Right cardiac atrium (tissue), 5 donors: ENCODE data around the gene NCDN. TPM values are rescaled to one million over a fixed set of nuclear protein-coding genes. Genes with fewer than 3 reads are reported as not detected.

Experiments used
- ATAC-seq, 2 donors: fragments of 200-7000 bp; cut with Tn5 transposase; one replicate each; pipeline versions ENCODE4 v1.8.0 to v1.9.1; 2020; ENCODE audit warnings: moderate library complexity in 2 of 2, mild to moderate bottlenecking in 1 of 2
- DNase-seq, 3 donors: peaks; one replicate each; pipeline ENCODE4 v3.0.0-alpha.2; 2020
- H3K27ac ChIP-seq: one replicate; pipeline ENCODE4 v1.5.1; 2013; ENCODE audit warnings: mild to moderate bottlenecking, low read length, control low read depth, moderate library complexity
- H3K27me3 ChIP-seq: one replicate; pipeline ENCODE4 v1.6.1; 2013; ENCODE audit not compliant: control insufficient read depth, insufficient read depth
- H3K4me1 ChIP-seq: one replicate; pipeline ENCODE4 v1.6.1; 2013; ENCODE audit warnings: low read length; ENCODE audit not compliant: control insufficient read depth, insufficient read depth
- H3K4me3 ChIP-seq: one replicate; pipeline ENCODE4 v1.5.1; 2013; ENCODE audit warnings: low read length, control low read depth
- H3K9me3 ChIP-seq: one replicate; pipeline ENCODE4 v1.6.1; 2013; ENCODE audit warnings: low read length; ENCODE audit not compliant: control insufficient read depth
- WGBS: extraction: QIAGEN DNeasy Blood & Tissue Kit; methylation state at CpG from one replicate; pipeline ENCODE4 v1.1.7; 2013; 5-methylcytosine and 5-hydroxymethylcytosine counted together
- intact Hi-C, 4 donors: fragments of 100-400 bp; cut with DNase I; formaldehyde crosslinking; loops; one replicate each; pipeline versions ENCODE4 v1.11.0 to v1.14.0; 2022 to 2023
- polyA plus RNA-seq: library from polyadenylated mRNA; stranded (reverse); fragments of 200-250 nt; gene quantifications from one replicate; pipeline ENCODE4 v1.2.3, GENCODE V29; 2013
- total RNA-seq, 4 donors: library from RNA; stranded (reverse); fragmentation: NEBNext Ultra II Directional; extraction: Animal tissue kit (Norgen Biotek cat#: 25700); gene quantifications; one replicate each; pipeline ENCODE4 v1.2.1, GENCODE V29; 2021
- donor health status: healthy with polysubstance abuse.
- donor health status: DM: no; HTN: yes; CAD: no.
- donor health status: DM: no; HTN: no; CAD: no.
- donor health status: DM: no; HTN: yes; CAD: no; lungs with severe emphysema.
- donor health status: DM: yes; HTN: yes; CAD: no.

Gene NCDN
- total and polyA plus RNA-seq, 5 donors, result 21.2 to 41.6 (median 32.3) TPM

- DNase-seq (no peak), ATAC-seq (no peak)
- no peak overlapping the region for H3K27ac ChIP-seq
- H3K4me3 ChIP-seq, result no peak overlapping the region
- WGBS, result 86% methylated on average over 4 of the region's 4 CpGs
- no peaks in the 10 kb centered on the region for H3K4me1 ChIP-seq
- no peaks in the 10 kb centered on the region for H3K9me3 ChIP-seq
- H3K27me3 ChIP-seq, result no peaks in the 10 kb centered on the region
- intact Hi-C loops, result no loop called here
These were observed 48.2 kb downstream of the NCDN start for GRCh38 chr1:35605867-35606182.

- intact Hi-C loops, result no loop called here
These were observed 54.1 kb downstream of the NCDN start for GRCh38 chr1:35611655-35612054.

GRCh38 chr1:35615440-35615839, 57.8 kb downstream of the NCDN start:
- 59% methylated on average over 8 of the region's 8 CpGs for WGBS
- no peak for DNase-seq
- no peak overlapping the region for H3K27ac ChIP-seq
- ATAC-seq, result no peak
- H3K4me1 ChIP-seq, result no peaks in the 10 kb centered on the region
- no peak overlapping the region for H3K4me3 ChIP-seq
- H3K27me3 ChIP-seq, result no peaks in the 10 kb centered on the region
- no peaks in the 10 kb centered on the region for H3K9me3 ChIP-seq
- intact Hi-C loops, result no loop called here

More at GRCh38 chr1:35611655-35612054, 54.1 kb downstream of the NCDN start:
- 98% methylated on average over 7 of the region's 7 CpGs for WGBS
- Histone ChIP-seq H3K4me3 (no peak overlapping the region), H3K27ac (no peak overlapping the region), H3K9me3 (no peaks in the 10 kb centered on the region), H3K27me3 (no peaks in the 10 kb centered on the region), H3K4me1 (no peaks in the 10 kb centered on the region)
- ATAC-seq (no peak), DNase-seq (no peak)

Other genes with a start within 250 kb of the NCDN start
- 10 to 100 TPM; 53.5 to 67.0 (median 60.0) TPM for gene KIAA0319L, start 396 bp upstream of the NCDN start, total RNA-seq
- 31.8 TPM for gene KIAA0319L, start 396 bp upstream of the NCDN start, polyA plus RNA-seq
- gene TFAP2E, start 15.5 kb downstream of the NCDN start, total RNA-seq, result under 1 TPM; 0.17 to 0.31 (median 0.27) TPM
- gene TFAP2E, start 15.5 kb downstream of the NCDN start, polyA plus RNA-seq, result 0.34 TPM
- gene PSMB2, start 83.7 kb downstream of the NCDN start, total RNA-seq, result 10 to 100 TPM; 32.0 to 37.3 (median 35.7) TPM
- gene PSMB2, start 83.7 kb downstream of the NCDN start, polyA plus RNA-seq, result 36.8 TPM
- 10 to 100 TPM; 15.1 to 19.6 (median 16.3) TPM for gene C1orf216, start 161.1 kb downstream of the NCDN start, total RNA-seq
- 9.3 TPM for gene C1orf216, start 161.1 kb downstream of the NCDN start, polyA plus RNA-seq
- 1 to 10 TPM in 1 of 4 donors, under 1 TPM in 3; 0.22 to 1.8 (median 0.44) TPM for gene CLSPN, start 212.2 kb downstream of the NCDN start, total RNA-seq
- 0.16 TPM for gene CLSPN, start 212.2 kb downstream of the NCDN start, polyA plus RNA-seq